Spleen (tissue), 7 donors: ENCODE results near the gene BHLHA9.

Experiments used
- CTCF ChIP-seq, 11 experiments: fragments of 200-600 bp in 7 of 11; fragments of 450-650 bp in 4 of 11; sonication (generic) in 4 of 11; IDR thresholded peaks in 8 of 11; conservative IDR thresholded peaks in 3 of 11; 1 replicate in 7 of 11; 2 replicates in 4 of 11; pipeline versions ENCODE4 v1.4.0 to v1.8.0; 2016 to 2021; ENCODE audit warnings: antibody characterized with exemption in 11 of 11, inconsistent platforms in 4 of 11, mild to moderate bottlenecking in 1 of 11
- POLR2A ChIP-seq, 3 donors: fragments of 450-650 bp; IDR thresholded peaks; one replicate each; pipeline ENCODE4 v1.5.1; 2017; ENCODE audit warnings: antibody characterized with exemption in 3 of 3, mild to moderate bottlenecking in 1 of 3
- POLR2AphosphoS5 ChIP-seq, 3 donors: sonication (generic); formaldehyde crosslinking; IDR thresholded peaks; one replicate each; pipeline ENCODE4 v1.5.1; 2017; ENCODE audit warnings: antibody characterized with exemption in 3 of 3
- donor health status: DM: no; HTN: no; CAD: no; lungs with moderate emphysema.
- donor health status: DM: no; HTN: no; CAD: no.
- donor health status: DM: no; HTN: no; CAD: no.

DNA sequence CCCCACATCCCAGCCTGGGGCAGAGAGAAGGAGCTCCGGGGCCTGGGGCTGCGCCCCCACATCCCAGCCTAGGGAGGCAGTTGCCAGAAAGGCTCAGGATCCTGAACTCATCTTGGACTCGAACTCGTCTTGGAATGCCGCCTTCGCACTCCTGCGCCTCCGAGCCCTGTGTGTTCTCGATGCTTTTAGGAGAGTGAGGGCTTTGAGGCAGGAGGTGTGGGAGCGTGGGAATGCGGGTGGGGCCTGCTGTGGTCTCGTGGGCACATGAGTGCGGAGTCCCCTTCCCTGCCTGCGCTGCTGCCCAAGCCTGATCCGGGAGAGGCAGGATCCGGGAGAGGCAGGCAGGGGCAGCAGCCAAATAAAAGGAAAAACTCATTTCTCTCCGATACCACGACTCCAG lies 1.2 kb downstream of the BHLHA9 start:
- TF ChIP-seq CTCF (IDR thresholded peaks at IDR 0.05 in 8 of 11, conservative IDR thresholded peaks at IDR 0.05 in 3 of 11): no peak
- no peak for TF ChIP-seq POLR2AphosphoS5 (IDR thresholded peaks at IDR 0.05)
- no peak for TF ChIP-seq POLR2A (IDR thresholded peaks at IDR 0.05)
